ENCODE results near the gene TRIM26. TPM values are rescaled to one million over a fixed set of nuclear protein-coding genes. Genes with fewer than 3 reads are reported as not detected.

The TRIM26 gene
- total RNA-seq, 1 donor: 29.3 TPM

- Histone ChIP-seq H3K27ac (ENCODE audit: low read depth, low read length) (no peak overlapping the region), H3K9me3 (ENCODE audit: low read depth, low read length) (no peaks in the 10 kb centered on the region), H3K36me3 (ENCODE audit: insufficient read depth, low read length) (no peaks in the 10 kb centered on the region), H3K4me3 (ENCODE audit: insufficient read depth, low read length) (no peak overlapping the region), H3K79me2 (ENCODE audit: insufficient read depth, low read length) (no peaks in the 10 kb centered on the region), H3K4me1 (ENCODE audit: insufficient read depth, low read length) (peaks cover 29% of the 10 kb centered on the region), H3K4me2 (ENCODE audit: insufficient read depth, low read length) (peak overlapping the region; percentile 58), H4K20me1 (ENCODE audit: insufficient read depth, low read length) (no peaks in the 10 kb centered on the region), H2AFZ (ENCODE audit: low read length) (peak overlapping the region; percentile 20), H3K27me3 (ENCODE audit: insufficient read depth, low read length) (no peaks in the 10 kb centered on the region)
- no peak for TF ChIP-seq CTCF (IDR thresholded peaks at IDR 0.05; ENCODE audit: extremely low read depth, low read depth, low read length)
- peak; percentile 83 for DNase-seq (ENCODE audit: insufficient read length, low spot score, missing footprints)
Observed at GRCh38 chr6:30156262-30156599, 57.0 kb downstream of the TRIM26 start.

- Histone ChIP-seq H3K4me2 (ENCODE audit: insufficient read depth, low read length) (peak overlapping the region; percentile 58), H3K4me1 (ENCODE audit: insufficient read depth, low read length) (peaks cover 34% of the 10 kb centered on the region), H2AFZ (ENCODE audit: low read length) (peak overlapping the region; percentile 20), H3K4me3 (ENCODE audit: insufficient read depth, low read length) (no peak overlapping the region), H3K9me3 (ENCODE audit: low read depth, low read length) (no peaks in the 10 kb centered on the region), H3K36me3 (ENCODE audit: insufficient read depth, low read length) (no peaks in the 10 kb centered on the region), H3K79me2 (ENCODE audit: insufficient read depth, low read length) (no peaks in the 10 kb centered on the region), H3K27ac (ENCODE audit: low read depth, low read length) (peak overlapping the region; percentile 44), H4K20me1 (ENCODE audit: insufficient read depth, low read length) (no peaks in the 10 kb centered on the region), H3K27me3 (ENCODE audit: insufficient read depth, low read length) (no peaks in the 10 kb centered on the region)
- DNase-seq (ENCODE audit: insufficient read length, low spot score, missing footprints): no peak
- no peak for TF ChIP-seq CTCF (IDR thresholded peaks at IDR 0.05; ENCODE audit: extremely low read depth, low read depth, low read length)
Observed at GRCh38 chr6:30155520-30156261, 57.5 kb downstream of the TRIM26 start.

GRCh38 chr6:30154709-30155519, 58.3 kb downstream of the TRIM26 start:
- peak; percentile 97 for DNase-seq (ENCODE audit: insufficient read length, low spot score, missing footprints)
- no peaks in the 10 kb centered on the region for H3K36me3 ChIP-seq (ENCODE audit: insufficient read depth, low read length)
- peak overlapping the region; percentile 43 for H3K4me2 ChIP-seq (ENCODE audit: insufficient read depth, low read length)
- no peak for TF ChIP-seq CTCF (IDR thresholded peaks at IDR 0.05; ENCODE audit: extremely low read depth, low read depth, low read length)
- H3K27ac ChIP-seq (ENCODE audit: low read depth, low read length): peak overlapping the region; percentile 44
- no peaks in the 10 kb centered on the region for H3K79me2 ChIP-seq (ENCODE audit: insufficient read depth, low read length)
- no peaks in the 10 kb centered on the region for H4K20me1 ChIP-seq (ENCODE audit: insufficient read depth, low read length)
- H3K4me1 ChIP-seq (ENCODE audit: insufficient read depth, low read length): peaks cover 36% of the 10 kb centered on the region
- no peaks in the 10 kb centered on the region for H3K27me3 ChIP-seq (ENCODE audit: insufficient read depth, low read length)
- H3K4me3 ChIP-seq (ENCODE audit: insufficient read depth, low read length): peak overlapping the region; percentile 1
- H3K9me3 ChIP-seq (ENCODE audit: low read depth, low read length): no peaks in the 10 kb centered on the region
- no peak overlapping the region for H2AFZ ChIP-seq (ENCODE audit: low read length)

- Histone ChIP-seq H3K36me3 (ENCODE audit: insufficient read depth, low read length) (no peaks in the 10 kb centered on the region), H3K4me3 (ENCODE audit: insufficient read depth, low read length) (no peak overlapping the region), H3K27me3 (ENCODE audit: insufficient read depth, low read length) (no peaks in the 10 kb centered on the region), H4K20me1 (ENCODE audit: insufficient read depth, low read length) (no peaks in the 10 kb centered on the region), H3K4me2 (ENCODE audit: insufficient read depth, low read length) (no peak overlapping the region), H2AFZ (ENCODE audit: low read length) (no peak overlapping the region), H3K4me1 (ENCODE audit: insufficient read depth, low read length) (peaks cover 36% of the 10 kb centered on the region), H3K79me2 (ENCODE audit: insufficient read depth, low read length) (no peaks in the 10 kb centered on the region), H3K27ac (ENCODE audit: low read depth, low read length) (no peak overlapping the region), H3K9me3 (ENCODE audit: low read depth, low read length) (no peaks in the 10 kb centered on the region)
- TF ChIP-seq CTCF (IDR thresholded peaks at IDR 0.05; ENCODE audit: extremely low read depth, low read depth, low read length): no peak
- DNase-seq (ENCODE audit: insufficient read length, low spot score, missing footprints): no peak
Observed at GRCh38 chr6:30154061-30154460, 59.1 kb downstream of the TRIM26 start.

Measured in osteoblast (primary cell).